ENCODE data around the gene NAV2.
A peak's percentile ranks its signal among the peaks of the same experiment; 100 is the strongest.

Gene NAV2

GRCh38 chr11:19712281-19713195, at the start of gene NAV2:
NAV2 (plus strand) TSS chr11:19712837; CDS start chr11:19713696, 859 bp downstream.
- peak; percentile 72 for DNase-seq

- DNase-seq: no peak
Measured at GRCh38 chr11:19663206-19663605, 49.4 kb upstream of the NAV2 start.

- DNase-seq: no peak
Measured at GRCh38 chr11:19664886-19665548, 47.6 kb upstream of the NAV2 start.

GRCh38 chr11:19666951-19667350, 45.7 kb upstream of the NAV2 start:
- DNase-seq: no peak

- DNase-seq: no peak
Measured at GRCh38 chr11:19669511-19669910, 43.1 kb upstream of the NAV2 start.

- DNase-seq: no peak
Measured at GRCh38 chr11:19670030-19670791, 42.4 kb upstream of the NAV2 start.

- no peak for DNase-seq
Measured at GRCh38 chr11:19672586-19673206, 39.9 kb upstream of the NAV2 start.

- DNase-seq: no peak
Measured at GRCh38 chr11:19673924-19674729, 38.5 kb upstream of the NAV2 start.

GRCh38 chr11:19674836-19675235, 37.8 kb upstream of the NAV2 start:
- DNase-seq: no peak

- DNase-seq: no peak
Measured at GRCh38 chr11:19675397-19675796, 37.2 kb upstream of the NAV2 start.

GRCh38 chr11:19676475-19677380, 35.9 kb upstream of the NAV2 start:
- DNase-seq: no peak

- DNase-seq: no peak
Measured at GRCh38 chr11:19677381-19678080, 35.1 kb upstream of the NAV2 start.

GRCh38 chr11:19679952-19680828, 32.4 kb upstream of the NAV2 start:
- no peak for DNase-seq

- no peak for DNase-seq
Measured at GRCh38 chr11:19680829-19681368, 31.7 kb upstream of the NAV2 start.

GRCh38 chr11:19683141-19683805, 29.4 kb upstream of the NAV2 start:
- DNase-seq: no peak

- no peak for DNase-seq
Measured at GRCh38 chr11:19683862-19684491, 28.7 kb upstream of the NAV2 start.

- DNase-seq: no peak
Measured at GRCh38 chr11:19686234-19686633, 26.4 kb upstream of the NAV2 start.

- DNase-seq: no peak
Measured at GRCh38 chr11:19687392-19687791, 25.2 kb upstream of the NAV2 start.
